Activated naive CD4-positive, alpha-beta T cell (primary cell): ENCODE measurements around the gene ARHGEF10L.
"Not testable (repeated sequence)": the region's sequence is repeated elsewhere in the genome, so short reads cannot be mapped to it uniquely, and the experiment has no call there.

Experiments used
- DNase-seq, 4 experiments: peaks; one replicate each; lab custom pipeline; 2025; lab: John Stamatoyannopoulos, UW

Gene ARHGEF10L, protein sequence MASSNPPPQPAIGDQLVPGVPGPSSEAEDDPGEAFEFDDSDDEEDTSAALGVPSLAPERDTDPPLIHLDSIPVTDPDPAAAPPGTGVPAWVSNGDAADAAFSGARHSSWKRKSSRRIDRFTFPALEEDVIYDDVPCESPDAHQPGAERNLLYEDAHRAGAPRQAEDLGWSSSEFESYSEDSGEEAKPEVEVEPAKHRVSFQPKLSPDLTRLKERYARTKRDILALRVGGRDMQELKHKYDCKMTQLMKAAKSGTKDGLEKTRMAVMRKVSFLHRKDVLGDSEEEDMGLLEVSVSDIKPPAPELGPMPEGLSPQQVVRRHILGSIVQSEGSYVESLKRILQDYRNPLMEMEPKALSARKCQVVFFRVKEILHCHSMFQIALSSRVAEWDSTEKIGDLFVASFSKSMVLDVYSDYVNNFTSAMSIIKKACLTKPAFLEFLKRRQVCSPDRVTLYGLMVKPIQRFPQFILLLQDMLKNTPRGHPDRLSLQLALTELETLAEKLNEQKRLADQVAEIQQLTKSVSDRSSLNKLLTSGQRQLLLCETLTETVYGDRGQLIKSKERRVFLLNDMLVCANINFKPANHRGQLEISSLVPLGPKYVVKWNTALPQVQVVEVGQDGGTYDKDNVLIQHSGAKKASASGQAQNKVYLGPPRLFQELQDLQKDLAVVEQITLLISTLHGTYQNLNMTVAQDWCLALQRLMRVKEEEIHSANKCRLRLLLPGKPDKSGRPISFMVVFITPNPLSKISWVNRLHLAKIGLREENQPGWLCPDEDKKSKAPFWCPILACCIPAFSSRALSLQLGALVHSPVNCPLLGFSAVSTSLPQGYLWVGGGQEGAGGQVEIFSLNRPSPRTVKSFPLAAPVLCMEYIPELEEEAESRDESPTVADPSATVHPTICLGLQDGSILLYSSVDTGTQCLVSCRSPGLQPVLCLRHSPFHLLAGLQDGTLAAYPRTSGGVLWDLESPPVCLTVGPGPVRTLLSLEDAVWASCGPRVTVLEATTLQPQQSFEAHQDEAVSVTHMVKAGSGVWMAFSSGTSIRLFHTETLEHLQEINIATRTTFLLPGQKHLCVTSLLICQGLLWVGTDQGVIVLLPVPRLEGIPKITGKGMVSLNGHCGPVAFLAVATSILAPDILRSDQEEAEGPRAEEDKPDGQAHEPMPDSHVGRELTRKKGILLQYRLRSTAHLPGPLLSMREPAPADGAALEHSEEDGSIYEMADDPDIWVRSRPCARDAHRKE (N-terminal part only)

DNA sequence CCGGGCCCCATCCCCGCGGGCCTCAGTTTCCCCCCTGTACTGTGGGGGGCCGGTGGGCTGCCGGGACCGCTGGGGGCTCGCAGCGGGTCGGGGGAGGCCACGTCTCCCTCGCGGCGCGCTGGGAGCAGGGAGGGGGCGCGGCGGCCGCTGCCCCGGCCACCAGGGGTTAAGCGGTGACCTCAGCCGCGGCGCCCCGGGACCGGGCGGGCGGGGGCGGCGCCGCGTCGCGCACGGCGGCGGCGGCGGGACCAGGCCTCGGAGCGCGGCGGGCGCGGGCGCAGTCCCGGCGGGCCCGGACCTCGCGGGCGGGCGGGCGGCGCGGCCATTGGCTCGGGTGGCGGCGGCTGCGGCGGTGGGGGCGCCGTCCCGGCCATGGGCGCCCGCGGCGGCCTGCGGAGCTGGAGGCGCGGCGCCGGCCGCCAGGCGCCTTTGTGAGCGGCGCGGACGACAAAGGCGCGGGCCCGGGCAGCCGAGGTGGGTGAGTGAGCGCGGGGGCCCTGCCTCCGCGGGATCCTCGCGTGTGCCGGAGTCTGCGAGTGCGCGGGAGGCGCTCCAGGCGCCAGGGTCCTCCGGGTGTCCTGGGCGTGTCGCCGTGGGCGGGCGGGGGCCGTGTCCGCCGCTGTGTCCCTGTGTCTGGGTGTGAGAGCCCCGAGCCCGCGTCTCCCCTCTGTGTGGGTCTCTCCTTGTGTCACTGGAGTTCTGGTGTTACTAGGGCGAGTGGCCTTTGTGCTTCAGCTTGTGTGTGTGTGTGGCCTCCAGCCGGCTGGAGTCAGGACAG, at the start of gene ARHGEF10L:
TSS of gene ARHGEF10L (plus strand) at position 222 of the 778 bp plus-strand sequence. CDS start 40,898 bp downstream, outside the sequence.
- no peak for DNase-seq

DNA sequence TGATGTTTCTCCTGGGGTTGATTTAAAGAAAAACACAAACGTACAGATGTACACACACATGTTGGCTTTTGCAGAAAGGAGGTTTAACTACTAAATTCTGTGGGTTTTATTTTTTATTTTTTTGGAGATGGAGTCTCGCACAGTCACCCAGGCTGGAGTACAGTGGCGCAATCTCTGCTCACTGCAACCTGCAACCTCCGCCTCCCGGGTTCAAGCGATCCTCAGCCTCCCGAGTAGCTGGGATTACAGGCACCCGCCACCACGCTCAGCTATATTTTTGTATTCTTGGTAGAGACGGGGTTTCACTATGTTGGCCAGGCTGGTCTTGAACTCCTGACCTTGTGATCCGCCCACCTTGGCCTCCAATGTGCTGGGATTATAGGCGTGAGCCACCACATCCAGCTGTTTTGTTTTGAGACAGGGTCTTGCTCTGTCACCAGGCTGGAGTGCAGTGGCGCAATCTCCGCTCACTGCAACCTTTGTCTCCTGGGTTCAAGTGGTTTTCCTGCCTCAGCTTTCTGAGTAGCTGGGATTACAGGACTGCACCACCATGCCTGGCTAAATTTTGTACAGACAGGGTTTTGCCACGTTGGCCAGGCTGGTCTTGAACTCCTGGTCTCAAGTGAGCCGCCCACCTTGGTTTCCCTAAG, 49.6 kb upstream of the ARHGEF10L start:
- DNase-seq: not testable (repeated sequence)

DNA sequence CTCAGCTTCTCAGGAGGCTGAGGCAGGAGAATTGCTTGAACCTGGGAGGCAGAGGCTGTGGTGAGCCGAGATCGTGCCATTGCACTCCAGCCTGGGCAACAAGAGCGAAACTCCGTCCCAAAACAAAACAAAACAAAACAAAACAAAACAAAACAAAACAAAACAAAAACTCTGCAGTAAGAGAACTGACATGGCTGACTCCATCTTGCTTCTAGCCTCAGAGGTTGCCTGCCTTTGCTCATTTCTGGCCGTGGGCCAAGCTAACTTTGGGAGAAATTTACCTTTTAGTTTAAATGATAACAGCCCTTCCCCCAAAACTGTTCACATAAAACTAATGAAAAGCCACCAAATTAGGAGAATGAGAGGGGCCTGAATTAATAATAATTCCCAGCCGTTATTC, 48.8 kb upstream of the ARHGEF10L start:
- not testable (repeated sequence) for DNase-seq

DNA sequence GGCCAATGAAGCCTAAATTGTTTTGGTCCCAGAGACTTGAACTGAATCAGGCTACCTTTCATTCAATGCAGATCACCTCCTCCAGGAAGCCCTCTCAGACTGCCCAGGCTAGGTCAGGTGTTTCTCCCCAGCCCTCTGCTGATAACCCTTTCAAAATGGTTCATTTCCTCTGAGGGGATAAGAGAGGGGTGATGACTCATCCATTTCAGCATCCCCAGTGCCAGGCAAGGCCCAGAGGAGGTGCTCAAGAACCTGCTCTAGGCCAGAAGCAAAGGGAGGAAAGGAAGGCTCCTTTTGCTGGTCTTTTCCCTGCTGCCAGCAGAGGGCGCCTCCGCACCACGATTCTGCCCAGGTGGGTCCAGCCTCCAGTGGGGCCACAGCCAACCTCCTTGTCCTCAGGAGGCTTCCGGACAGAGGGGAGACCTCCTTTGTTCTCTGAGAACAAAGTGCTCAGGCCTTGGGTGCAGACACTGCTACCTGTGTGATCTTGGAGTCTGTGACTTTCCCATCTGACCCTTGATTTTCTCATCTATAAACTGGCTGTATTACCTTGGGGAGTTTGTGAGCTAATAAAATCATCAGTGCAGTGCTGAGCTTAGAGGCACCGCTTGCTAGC, 45.3 kb upstream of the ARHGEF10L start:
- peak; percentile 14 to 53 (median 20) for DNase-seq

DNA sequence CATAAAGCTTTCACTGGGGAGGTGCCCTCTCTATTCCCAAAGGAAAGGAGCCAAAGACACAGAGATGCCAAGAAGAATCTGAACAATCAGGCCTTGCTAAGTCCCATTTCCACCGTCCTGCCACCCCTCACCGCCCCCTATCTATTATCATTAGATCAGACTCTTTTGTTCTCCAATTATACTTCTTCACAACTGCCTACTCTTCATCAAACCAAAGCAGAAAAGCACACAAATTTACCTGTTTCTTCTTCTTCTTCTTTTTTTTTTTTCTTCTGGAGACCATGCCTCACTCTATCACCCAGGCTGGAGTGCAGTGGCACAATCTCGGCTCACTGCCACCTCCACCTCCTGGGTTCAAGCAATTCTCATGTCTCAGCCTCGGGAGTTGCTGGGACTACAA, 43.1 kb upstream of the ARHGEF10L start:
- no peak for DNase-seq

DNA sequence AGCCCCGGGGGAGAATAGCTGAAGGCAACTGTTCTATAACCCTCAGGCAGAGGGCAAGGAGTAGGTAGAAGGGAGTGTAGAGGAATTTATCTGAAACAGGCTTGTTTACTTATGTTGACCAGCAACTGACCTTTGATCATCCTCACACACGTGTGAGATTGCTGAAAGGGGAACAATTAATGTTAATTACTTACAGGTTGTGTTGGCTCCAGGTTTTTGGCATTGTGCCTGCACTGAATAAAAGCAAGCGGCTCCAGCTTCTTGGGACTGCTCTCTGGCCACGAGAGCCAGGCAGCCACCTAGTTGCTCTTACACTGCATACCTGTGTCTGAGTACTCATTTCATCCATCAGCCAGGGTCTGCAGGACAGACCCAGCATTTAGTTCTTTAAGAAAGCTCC, 41.3 kb upstream of the ARHGEF10L start:
- DNase-seq: no peak

DNA sequence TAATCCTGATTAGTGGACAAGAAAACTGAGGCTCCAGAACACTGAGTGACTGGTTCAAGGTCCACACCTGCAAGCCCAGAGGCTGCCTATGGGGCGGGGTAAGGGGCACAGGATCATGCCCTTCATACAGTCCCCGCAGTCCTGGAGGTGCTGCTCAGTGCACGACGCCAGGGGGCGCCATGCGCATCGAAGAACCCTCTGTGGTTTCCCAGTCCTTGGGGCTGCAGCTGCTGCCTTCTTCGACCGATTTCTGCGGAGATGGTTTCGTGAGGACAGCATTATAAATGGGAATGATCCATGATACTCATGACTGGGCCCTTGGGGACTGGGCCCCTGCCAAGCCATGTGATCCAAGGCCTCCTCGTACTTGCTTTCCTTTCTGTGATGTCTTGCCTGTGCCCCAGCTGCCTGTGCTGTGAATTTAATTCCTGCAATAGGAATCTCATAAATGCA, 37.1 kb upstream of the ARHGEF10L start:
- peak in 2 of 4 experiments; percentile 3 to 15 for DNase-seq

DNA sequence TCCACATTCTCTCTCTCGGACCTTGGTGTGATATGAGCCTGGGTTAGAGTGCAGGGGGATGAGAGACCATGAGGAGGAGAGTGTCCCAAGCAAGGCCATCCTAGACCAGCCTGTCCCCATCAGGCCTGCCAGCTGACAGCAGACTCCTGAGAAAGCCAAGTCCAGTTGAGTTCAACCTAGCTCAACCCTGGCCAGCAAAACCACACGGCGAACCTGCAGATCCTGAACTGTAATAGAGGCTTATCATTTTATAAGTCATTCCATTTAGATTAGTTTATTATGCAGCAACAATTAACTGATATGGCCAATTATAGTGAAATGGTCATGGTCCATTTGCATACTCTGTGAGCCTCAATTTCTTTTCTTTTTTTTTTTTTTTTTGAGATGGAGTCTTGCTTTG, 36.4 kb upstream of the ARHGEF10L start:
- no peak for DNase-seq

DNA sequence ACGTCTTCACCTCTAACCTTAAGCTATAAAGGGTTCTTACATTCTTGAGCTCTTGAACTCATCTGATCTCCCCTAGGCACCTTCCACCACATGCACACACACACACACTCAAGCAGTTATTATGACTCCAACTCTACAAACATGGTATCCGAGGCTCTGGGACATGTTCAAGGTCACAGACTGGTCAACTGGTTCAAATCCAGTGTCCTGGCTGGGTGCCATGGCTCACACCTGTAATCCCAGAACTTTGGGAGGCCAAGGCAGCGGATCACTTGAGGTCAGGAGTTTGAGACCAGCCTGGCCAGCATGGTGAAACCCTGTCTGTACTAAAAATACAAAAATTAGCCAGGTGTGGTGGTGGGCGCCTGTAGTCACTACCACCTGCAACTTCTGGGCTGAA, 32.3 kb upstream of the ARHGEF10L start:
- not testable (repeated sequence) for DNase-seq

DNA sequence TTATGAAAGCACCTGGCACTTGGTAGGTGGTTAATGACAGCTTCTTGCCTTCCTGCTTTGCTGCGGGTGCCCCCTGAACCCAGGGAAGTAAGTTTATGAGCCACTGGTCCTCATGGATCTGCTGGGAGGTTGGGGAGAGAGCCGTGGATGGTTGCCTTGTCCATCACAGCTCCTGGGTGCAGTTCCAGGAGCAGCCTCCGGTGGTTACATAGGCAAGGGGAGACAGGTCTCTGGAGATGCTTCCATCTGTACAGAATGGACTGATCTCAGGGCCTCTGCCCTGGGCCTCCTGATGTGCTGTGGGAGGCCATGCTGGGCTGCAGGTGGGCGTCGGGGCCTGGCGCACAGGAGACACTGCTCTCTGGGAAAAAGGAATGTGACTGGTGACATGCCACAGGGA, 31.6 kb upstream of the ARHGEF10L start:
- DNase-seq: no peak

DNA sequence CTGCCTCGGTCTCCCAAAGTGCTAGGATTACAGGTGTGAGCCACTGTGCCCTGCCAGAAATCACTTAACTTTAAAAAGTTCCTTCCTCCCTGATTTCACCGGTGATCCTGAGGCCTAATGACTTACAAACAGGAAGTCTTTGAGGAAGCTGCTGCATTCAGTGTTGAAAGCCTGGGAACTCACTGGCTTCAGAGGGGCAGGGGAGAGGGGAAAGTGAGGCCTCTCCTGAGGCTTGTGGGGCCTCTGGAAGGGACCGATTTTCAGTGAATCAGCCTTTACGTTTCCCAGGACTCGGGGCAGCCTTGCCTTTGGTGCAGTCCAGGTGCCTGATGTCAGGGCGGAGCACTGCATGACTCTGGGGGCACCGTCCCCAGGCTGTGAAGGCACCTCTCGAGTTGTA, 30.1 kb upstream of the ARHGEF10L start:
- no peak for DNase-seq

DNA sequence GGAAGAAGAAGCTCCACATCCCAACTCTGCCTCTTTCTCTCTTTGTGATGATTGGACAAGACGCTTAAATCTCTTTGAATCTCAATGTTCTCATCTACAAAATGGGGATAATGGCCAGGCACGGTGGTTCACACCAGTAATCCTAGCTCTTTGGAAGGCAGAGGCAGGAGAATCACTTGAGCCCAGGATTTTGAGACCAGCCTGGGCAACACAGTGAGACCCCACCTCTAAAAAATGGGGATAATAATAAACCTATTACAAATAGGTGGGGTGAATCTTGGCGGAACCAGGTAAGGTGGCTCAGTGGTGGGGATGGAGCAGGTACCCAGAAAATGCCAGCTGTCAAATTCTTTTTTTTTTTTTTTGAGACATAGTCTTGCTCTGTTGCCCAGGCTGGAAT, 29.4 kb upstream of the ARHGEF10L start:
- DNase-seq: no peak

DNA sequence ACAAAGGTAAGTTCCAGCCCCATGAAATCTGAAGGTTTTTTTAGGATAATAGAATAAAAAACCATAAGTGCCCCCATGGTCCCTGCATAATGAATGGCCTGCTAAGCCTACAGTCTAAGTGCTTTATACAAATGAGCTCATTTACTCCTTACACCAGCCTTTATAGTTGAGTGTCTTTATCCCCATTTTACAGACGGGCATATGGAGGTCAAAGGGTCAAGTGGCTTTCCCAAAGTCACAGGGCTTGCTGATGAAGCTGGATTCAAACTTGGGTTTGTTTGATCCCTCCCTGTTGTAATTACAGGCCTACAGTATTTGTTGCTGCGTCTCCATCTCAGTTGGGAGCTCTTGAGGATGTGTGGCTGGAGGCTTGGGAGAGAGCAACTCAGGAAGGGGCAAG, 28.3 kb upstream of the ARHGEF10L start:
- DNase-seq: no peak

DNA sequence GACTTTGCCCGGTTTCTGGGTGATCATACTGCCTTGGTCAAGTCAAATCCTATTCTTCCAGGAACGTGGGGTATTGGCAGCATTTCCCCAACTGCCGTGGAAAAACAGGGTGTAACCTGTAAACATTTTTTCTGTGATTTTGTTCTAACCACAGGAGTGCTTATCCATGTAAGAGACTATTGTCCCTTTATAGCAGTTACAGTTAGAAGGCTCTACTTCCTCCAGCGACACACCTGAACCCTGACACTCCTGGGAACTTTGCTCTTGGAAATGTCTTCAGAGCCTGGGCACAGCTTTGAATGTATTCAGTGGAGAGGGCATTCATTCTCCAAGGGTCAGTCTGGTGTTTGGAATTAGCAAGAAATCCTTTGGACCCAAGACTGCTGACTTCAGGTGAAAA, 26.4 kb upstream of the ARHGEF10L start:
- no peak for DNase-seq

DNA sequence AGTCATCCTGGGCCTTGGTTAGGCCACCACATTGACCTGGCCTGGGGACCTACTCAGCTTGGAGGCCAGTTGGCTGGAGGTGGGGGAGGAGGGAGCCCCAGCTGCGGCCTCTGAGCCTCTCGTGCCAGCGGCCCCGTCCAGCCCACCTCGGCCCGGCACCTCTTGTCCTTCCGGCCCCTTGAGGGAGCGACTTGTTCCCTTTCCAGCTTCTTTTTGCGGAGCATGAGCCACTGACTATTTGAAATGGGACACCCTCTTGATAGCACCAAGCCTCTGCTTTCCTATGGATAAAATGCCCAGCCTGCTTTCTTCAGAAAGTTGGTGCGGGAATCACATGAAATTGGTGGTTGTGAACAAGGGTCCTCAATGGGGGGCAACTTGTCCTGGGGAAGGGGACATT, 24.7 kb upstream of the ARHGEF10L start:
- DNase-seq: no peak

DNA sequence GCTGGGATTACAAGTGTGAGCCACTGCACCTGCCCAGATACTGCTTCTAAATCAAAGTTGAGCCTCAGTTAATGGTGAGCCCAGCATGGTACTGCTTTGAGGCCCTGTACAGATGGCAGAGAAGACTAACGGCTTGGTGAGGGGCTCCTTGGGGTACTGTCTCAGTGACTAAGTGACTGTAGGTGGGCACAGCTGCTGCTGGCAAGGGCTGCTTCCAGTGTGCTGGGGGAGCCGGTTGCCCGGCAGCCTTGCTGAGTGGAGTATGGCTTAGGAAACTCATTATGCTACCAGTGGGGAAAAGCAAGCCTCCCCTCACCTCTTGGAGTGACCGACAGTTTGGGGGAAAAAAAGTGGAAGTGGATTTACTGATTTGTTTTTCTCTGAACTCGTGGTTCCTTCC, 23.6 kb upstream of the ARHGEF10L start:
- no peak for DNase-seq

DNA sequence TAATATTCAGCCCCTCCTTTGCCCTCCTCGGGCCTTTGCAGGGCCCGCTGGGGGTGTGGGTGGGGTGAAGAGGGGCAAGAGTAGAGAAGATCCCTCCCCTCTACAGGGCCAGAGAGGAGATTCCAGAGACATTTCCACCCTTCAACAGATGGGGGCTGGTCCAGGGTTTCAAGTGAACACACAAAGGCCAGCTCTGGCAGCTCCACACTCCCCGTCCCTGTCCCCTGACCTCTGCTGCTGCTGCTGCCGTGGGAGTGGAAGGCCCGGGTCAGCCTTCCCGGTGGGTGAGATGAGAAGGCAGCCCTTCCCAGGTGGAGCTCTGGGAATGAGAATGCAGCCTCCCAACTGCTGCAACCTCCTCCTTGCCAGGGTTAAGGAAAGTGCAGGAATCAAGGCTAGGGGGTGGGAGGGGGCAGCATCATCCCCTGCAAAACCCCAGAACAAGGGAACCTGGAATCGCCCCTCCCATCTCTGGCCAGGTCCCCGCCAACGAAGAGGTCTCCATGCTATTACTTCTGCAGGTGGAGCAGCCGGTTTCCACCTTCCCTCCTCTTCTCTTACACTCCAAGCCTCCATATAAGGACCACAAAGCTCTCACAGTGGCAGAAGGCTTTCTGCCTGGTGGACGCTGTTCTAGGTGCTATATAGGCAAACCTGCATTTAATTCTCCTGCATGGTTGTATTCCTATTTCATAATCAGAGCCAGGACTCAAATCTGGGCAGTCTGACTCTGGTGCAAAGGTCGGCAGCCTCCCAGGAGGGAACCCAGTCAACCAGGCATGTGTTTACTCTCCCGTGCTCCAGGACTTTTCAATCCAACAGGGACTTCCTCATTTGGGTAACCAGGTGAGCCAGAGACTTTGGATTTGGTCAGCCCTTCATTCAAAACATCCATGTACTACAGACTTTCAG, 22.9 kb upstream of the ARHGEF10L start:
- no peak for DNase-seq

DNA sequence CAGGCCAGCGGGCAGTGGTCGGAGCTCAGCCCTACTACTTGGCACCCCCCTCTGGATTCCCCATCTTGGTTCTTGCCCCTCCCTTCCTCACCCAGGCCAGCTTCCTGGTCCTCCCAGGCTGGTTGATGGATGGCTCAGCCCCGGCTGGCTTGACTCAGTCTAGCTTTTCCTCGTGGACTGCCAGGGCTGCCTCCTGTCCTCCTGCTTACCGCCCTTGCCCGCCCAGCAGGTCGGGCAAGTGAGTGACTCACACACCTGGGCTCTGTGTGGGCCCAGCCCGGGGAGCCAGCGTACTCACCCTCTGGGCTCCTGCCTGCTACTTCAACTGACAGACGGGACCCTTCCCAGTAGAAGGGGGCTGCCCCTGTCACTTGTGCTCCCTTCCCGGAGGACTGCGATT, 19.5 kb upstream of the ARHGEF10L start:
- no peak for DNase-seq
